IMR-90 (cell line): ENCODE data around the gene GHR. TPM values are rescaled to one million over a fixed set of nuclear protein-coding genes. Genes with fewer than 3 reads are reported as not detected.

Experiments
- ATAC-seq: fragments of 200-7000 bp; cut with Tn5 transposase; 2 replicates; pipeline ENCODE4 v1.9.1; 2020; ENCODE audit warnings: low read depth, mild to moderate bottlenecking, moderate library complexity
- BruUV-seq: library from RNA; stranded (reverse); fragments of 400-500 nt; replicated peaks from 2 replicates; lab custom pipeline; 2021; lab: Mats Ljungman, UMichigan
- CTCF ChIA-PET: fragments of 300-600 bp; formaldehyde crosslinking; extraction: SDS; loops from one replicate; lab custom pipeline; 2021; ENCODE audit warnings: antibody characterized with exemption; lab: Yijun Ruan, JAX
- POLR2A ChIA-PET: fragments of 300-600 bp; sonication (Branson Sonifier 250); formaldehyde crosslinking; loops from one replicate; lab custom pipeline; 2022; ENCODE audit warnings: antibody characterized with exemption; ENCODE audit not compliant: unreplicated experiment; lab: Charles Lee
- DNase-seq: peaks from one replicate; pipeline ENCODE4 v3.0.0; 2013
- H2AFZ ChIP-seq: replicated peaks from 2 replicates; pipeline ENCODE3; 2013; ENCODE audit warnings: low read length, mild to moderate bottlenecking; ENCODE audit not compliant: poor library complexity
- H2AK5ac ChIP-seq: 2 replicates; pipeline ENCODE4 v1.6.1; 2013; ENCODE audit warnings: low read depth, low read length, inconsistent platforms
- H2AK9ac ChIP-seq: replicated peaks from 2 replicates; pipeline ENCODE3; 2013; ENCODE audit warnings: mild to moderate bottlenecking, low read depth, low read length, moderate library complexity; ENCODE audit not compliant: poor library complexity
- H2BK120ac ChIP-seq: 2 replicates; pipeline ENCODE4 v1.6.1; 2013; ENCODE audit warnings: low read depth, low read length, inconsistent platforms
- H2BK15ac ChIP-seq: 3 replicates; pipeline ENCODE4 v1.6.1; 2013; ENCODE audit warnings: low read depth, low read length, inconsistent platforms
- H2BK20ac ChIP-seq: 2 replicates; pipeline ENCODE4 v1.6.1; 2013; ENCODE audit warnings: low read depth, mild to moderate bottlenecking, inconsistent platforms, low read length, moderate library complexity
- H2BK5ac ChIP-seq: 2 replicates; pipeline ENCODE4 v1.6.1; 2013; ENCODE audit warnings: mild to moderate bottlenecking, low read depth, low read length, inconsistent platforms; ENCODE audit not compliant: poor library complexity, severe bottlenecking
- H3K14ac ChIP-seq: replicated peaks from 2 replicates; pipeline ENCODE4 v1.6.1; 2013; ENCODE audit warnings: low read depth, low read length, inconsistent platforms
- H3K18ac ChIP-seq: 2 replicates; pipeline ENCODE4 v1.6.1; 2013; ENCODE audit warnings: low read depth, low read length, control low read depth
- H3K23ac ChIP-seq: 2 replicates; pipeline ENCODE4 v1.6.1; 2013; ENCODE audit warnings: low read depth, low read length, inconsistent platforms
- H3K27ac ChIP-seq: 2 replicates; pipeline ENCODE4 v1.5.1; 2013; ENCODE audit warnings: mild to moderate bottlenecking, control low read depth, low read length; ENCODE audit not compliant: insufficient read depth
- H3K27me3 ChIP-seq: 2 replicates; pipeline ENCODE4 v1.6.1; 2013; ENCODE audit warnings: low read length; ENCODE audit not compliant: control insufficient read depth, insufficient read depth
- H3K36me3 ChIP-seq: 2 replicates; pipeline ENCODE4 v1.6.1; 2013; ENCODE audit warnings: low read length, mixed read lengths; ENCODE audit not compliant: control insufficient read depth, insufficient read depth
- H3K4ac ChIP-seq: 2 replicates; pipeline ENCODE4 v1.6.1; 2013; ENCODE audit warnings: low read depth, low read length, inconsistent platforms
- H3K4me1 ChIP-seq: 2 replicates; pipeline ENCODE4 v1.6.1; 2013; ENCODE audit warnings: low read length, mixed read lengths; ENCODE audit not compliant: control insufficient read depth, insufficient read depth
- H3K4me2 ChIP-seq: 2 replicates; pipeline ENCODE4 v1.6.1; 2013; ENCODE audit warnings: low read depth, mild to moderate bottlenecking, control low read depth, low read length, moderate library complexity
- H3K4me3 ChIP-seq: 2 replicates; pipeline ENCODE4 v1.5.1; 2013; ENCODE audit warnings: low read depth, mild to moderate bottlenecking, control low read depth, low read length, moderate library complexity; ENCODE audit not compliant: insufficient read depth
- H3K56ac ChIP-seq: 2 replicates; pipeline ENCODE4 v1.6.1; 2013; ENCODE audit warnings: low read length, inconsistent platforms; ENCODE audit not compliant: insufficient read depth; ENCODE audit errors: extremely low read depth
- H3K79me1 ChIP-seq, 2 experiments: 2 replicates each; pipeline ENCODE4 v1.6.1; 2013; ENCODE audit warnings: low read length in 2 of 2, inconsistent platforms in 1 of 2, low read depth in 1 of 2
- H3K9ac ChIP-seq: 2 replicates; pipeline ENCODE4 v1.6.1; 2013; ENCODE audit warnings: low read depth, low read length, control low read depth
- H3K9me1 ChIP-seq: 2 replicates; pipeline ENCODE4 v1.6.1; 2013; ENCODE audit warnings: low read length, inconsistent platforms; ENCODE audit not compliant: insufficient read depth
- H3K9me3 ChIP-seq: 2 replicates; pipeline ENCODE4 v1.6.1; 2013; ENCODE audit warnings: low read length; ENCODE audit not compliant: control insufficient read depth, insufficient read depth
- H4K20me1 ChIP-seq: 2 replicates; pipeline ENCODE4 v1.6.1; 2013; ENCODE audit warnings: low read length, inconsistent platforms; ENCODE audit not compliant: insufficient read depth
- H4K5ac ChIP-seq: 2 replicates; pipeline ENCODE4 v1.6.1; 2013; ENCODE audit warnings: mild to moderate bottlenecking, low read depth, low read length, control low read depth
- H4K8ac ChIP-seq, 2 experiments: 2 replicates each; pipeline ENCODE4 v1.6.1; 2013; ENCODE audit warnings: low read depth in 2 of 2, low read length in 2 of 2, control low read depth in 1 of 2, inconsistent platforms in 1 of 2
- H4K91ac ChIP-seq: 2 replicates; pipeline ENCODE4 v1.6.1; 2013; ENCODE audit warnings: low read depth, low read length, inconsistent platforms; ENCODE audit not compliant: insufficient read depth
- BHLHE40 ChIP-seq: fragments of 150-350 bp; IDR thresholded peaks from 2 replicates; pipeline ENCODE4 v1.6.1; 2016; ENCODE audit warnings: mild to moderate bottlenecking, low read depth, low read length
- CEBPB ChIP-seq: IDR thresholded peaks from 2 replicates; pipeline ENCODE4 v1.6.1; 2012; ENCODE audit warnings: low read depth, low read length, improper control_type of control experiment
- CHD1 ChIP-seq: IDR thresholded peaks from 2 replicates; pipeline ENCODE4 v1.6.1; 2012; ENCODE audit warnings: low read depth, low read length, improper control_type of control experiment
- CTCF ChIP-seq: conservative IDR thresholded peaks from 2 replicates; pipeline ENCODE4 v1.5.1; 2012; ENCODE audit warnings: mild to moderate bottlenecking, low read depth, low read length, improper control_type of control experiment
- ELK1 ChIP-seq: fragments of 150-350 bp; IDR thresholded peaks from 2 replicates; pipeline ENCODE4 v1.6.1; 2016; ENCODE audit warnings: low read depth, mild to moderate bottlenecking, low read length, moderate library complexity, borderline replicate concordance
- FOS ChIP-seq: fragments of 150-350 bp; IDR thresholded peaks from 2 replicates; pipeline ENCODE4 v1.6.1; 2016; ENCODE audit warnings: low read depth, low read length
- MAFK ChIP-seq: IDR thresholded peaks from 2 replicates; pipeline ENCODE4 v1.6.1; 2012; ENCODE audit warnings: low read depth, low read length, improper control_type of control experiment
- MAZ ChIP-seq: IDR thresholded peaks from 2 replicates; pipeline ENCODE4 v1.6.1; 2012; ENCODE audit warnings: low read depth, mild to moderate bottlenecking, low read length, improper control_type of control experiment, moderate library complexity, borderline replicate concordance
- MXI1 ChIP-seq: IDR thresholded peaks from 2 replicates; pipeline ENCODE4 v1.6.1; 2012; ENCODE audit warnings: low read depth, mild to moderate bottlenecking, low read length, moderate library complexity, borderline replicate concordance
- NFE2L2 ChIP-seq: fragments of 150-350 bp; IDR thresholded peaks from 2 replicates; pipeline ENCODE4 v1.6.1; 2016; ENCODE audit warnings: low read depth, mild to moderate bottlenecking, low read length
- POLR2A ChIP-seq: IDR thresholded peaks from 2 replicates; pipeline ENCODE4 v1.6.1; 2012; ENCODE audit warnings: mild to moderate bottlenecking, low read depth, low read length
- RAD21 ChIP-seq: IDR thresholded peaks from 2 replicates; pipeline ENCODE4 v1.6.1; 2012; ENCODE audit warnings: low read length, improper control_type of control experiment
- RCOR1 ChIP-seq: IDR thresholded peaks from 2 replicates; pipeline ENCODE4 v1.6.1; 2012; ENCODE audit warnings: mild to moderate bottlenecking, low read length, improper control_type of control experiment; ENCODE audit not compliant: insufficient replicate concordance
- RFX5 ChIP-seq: IDR thresholded peaks from 2 replicates; pipeline ENCODE4 v1.8.0; 2012; ENCODE audit warnings: low read depth, mild to moderate bottlenecking, low read length, moderate library complexity
- SMC3 ChIP-seq: fragments of 150-350 bp; IDR thresholded peaks from 2 replicates; pipeline ENCODE4 v1.6.1; 2016; ENCODE audit warnings: low read depth, mild to moderate bottlenecking, antibody characterized with exemption, low read length, moderate library complexity
- USF2 ChIP-seq: fragments of 150-350 bp; IDR thresholded peaks from 2 replicates; pipeline ENCODE4 v1.6.1; 2017; ENCODE audit warnings: mild to moderate bottlenecking, antibody characterized with exemption, low read length, low read depth
- WGBS, 2 experiments: methylation state at CpG; one replicate each; pipeline versions ENCODE4 v1.1.5 to v1.1.7; 2013; ENCODE audit warnings: missing lambda C conversion rate in 2 of 2; ENCODE audit not compliant: insufficient read length in 1 of 2; ENCODE audit errors: extremely low coverage in 2 of 2; 5-methylcytosine and 5-hydroxymethylcytosine counted together
- dilution Hi-C: fragments of 300-500 bp; cut with HindIII; formaldehyde crosslinking; loops from one replicate; pipeline ENCODE4 v1.14.3; 2018; ENCODE audit warnings: low sequenced_read_pairs; ENCODE audit not compliant: unreplicated experiment
- in situ Hi-C: fragments of 300-500 bp; cut with MboI; formaldehyde crosslinking; loops from 3 replicates; pipeline ENCODE4 v1.14.3; 2019; ENCODE audit warnings: low sequenced_read_pairs, inconsistent platforms, mixed read lengths
- intact Hi-C: fragments of 100-400 bp; cut with micrococcal nuclease; formaldehyde crosslinking; loops from 2 replicates; pipeline ENCODE4 v1.10.0; 2022
- polyA plus RNA-seq, 3 experiments: library from polyadenylated mRNA; depleted of rRNA; stranded (reverse); fragments of >200 nt; gene quantifications; 2 replicates each; pipeline ENCODE4 v1.2.3, GENCODE V29; 2012; ENCODE audit warnings: low replicate concordance in 1 of 3
- total RNA-seq: library from RNA; depleted of rRNA; stranded (reverse); fragments of >200 nt; gene quantifications from 2 replicates; pipeline ENCODE4 v1.2.3, GENCODE V29; 2012

GHR gene
- total and polyA plus RNA-seq, 2 of the 4 experiments (the other 2 are of a cell fraction), result 0.36 to 1.1 TPM

GRCh38 chr5:42582723-42583122 is 159.5 kb downstream of the GHR start:
- intact Hi-C loops, result loop anchor here (1.0 to 5.0 kb wide), 3 partner anchors 159 to 726 kb away; partner anchors contain the start of gene GHR
- no TSS peak for BruUV-seq
- POLR2A ChIA-PET, result no interaction called here

More at GRCh38 chr5:42582723-42583122, 159.5 kb downstream of the GHR start:
- no peak overlapping the region for H2BK15ac ChIP-seq
- ATAC-seq (no peak), DNase-seq (no peak)
- no peak overlapping the region for H4K5ac ChIP-seq
- no peaks in the 10 kb centered on the region for H3K4me1 ChIP-seq
- WGBS, 2 experiments, result 93% methylated on average over 7 of the region's 13 CpGs; no CpG with 5 or more reads in 1 of the 2 experiments
- no peak overlapping the region for H4K91ac ChIP-seq
- no peak overlapping the region for H3K14ac ChIP-seq
- no peaks in the 10 kb centered on the region for H3K9me3 ChIP-seq
- no peak overlapping the region for H2AK5ac ChIP-seq
- TF ChIP-seq CHD1 (no peak), POLR2A (no peak), MAFK (no peak), RAD21 (no peak), FOS (no peak), MAZ (no peak), MXI1 (no peak), RFX5 (no peak), SMC3 (no peak), BHLHE40 (no peak), RCOR1 (no peak), ELK1 (no peak), CEBPB (no peak), USF2 (no peak), NFE2L2 (no peak), CTCF (no peak)
- H3K56ac ChIP-seq, result no peak overlapping the region
- H3K36me3 ChIP-seq, result no peaks in the 10 kb centered on the region
- H4K8ac ChIP-seq, result no peak overlapping the region
- H4K20me1 ChIP-seq, result no peaks in the 10 kb centered on the region
- no peak overlapping the region for H3K9ac ChIP-seq
- in situ Hi-C loops (loop anchor here (25.0 kb wide), 1 partner anchor 720 kb away; the partner anchor contains the start of gene OXCT1), dilution Hi-C loops (no loop called here)
- no peaks in the 10 kb centered on the region for H3K27me3 ChIP-seq
- CTCF ChIA-PET, result interaction anchor here (0.6 to 1.3 kb wide), 5 partner anchors 8 to 159 kb away, joined by 3 to 4 read pairs (median 4); partner anchors contain the start of gene GHR
- no peak overlapping the region for H3K23ac ChIP-seq
- no peak overlapping the region for H2BK20ac ChIP-seq
- no peak overlapping the region for H3K4me3 ChIP-seq
- no peak overlapping the region for H3K4ac ChIP-seq
- H3K4me2 ChIP-seq, result no peak overlapping the region
- no peak overlapping the region for H2AFZ ChIP-seq
- no peak overlapping the region for H2AK9ac ChIP-seq
- no peaks in the 10 kb centered on the region for H3K9me1 ChIP-seq
- no peaks in the 10 kb centered on the region for H3K79me1 ChIP-seq
- H2BK5ac ChIP-seq, result no peak overlapping the region
- no peak overlapping the region for H2BK120ac ChIP-seq
- H3K18ac ChIP-seq, result no peak overlapping the region
- no peak overlapping the region for H3K27ac ChIP-seq
